Mesenchymal stem cell (in vitro differentiated cells and primary cell): ENCODE results near the gene ALOX15.

ENCODE experiments used
- DNase-seq: peaks from one replicate; pipeline ENCODE4 v3.0.0-alpha.2; 2013
- H2AFZ ChIP-seq: one replicate; pipeline ENCODE4 v1.6.1; 2013; ENCODE audit warnings: low read depth, mild to moderate bottlenecking, control low read depth, inconsistent platforms, low read length, moderate library complexity
- H2AK5ac ChIP-seq: 2 replicates; pipeline ENCODE4 v1.6.1; 2013; ENCODE audit warnings: low read length, moderate library complexity, mild to moderate bottlenecking, inconsistent platforms; ENCODE audit not compliant: severe bottlenecking
- H2BK120ac ChIP-seq: one replicate; pipeline ENCODE4 v1.6.1; 2013; ENCODE audit warnings: low read depth, mild to moderate bottlenecking, inconsistent platforms, low read length, moderate library complexity
- H2BK12ac ChIP-seq, 2 experiments: one replicate each; pipeline ENCODE4 v1.6.1; 2013; ENCODE audit warnings: inconsistent platforms in 2 of 2, low read length in 2 of 2, mild to moderate bottlenecking in 2 of 2, moderate library complexity in 2 of 2, control low read depth in 1 of 2
- H2BK15ac ChIP-seq: one replicate; pipeline ENCODE4 v1.6.1; 2013; ENCODE audit warnings: mild to moderate bottlenecking, low read depth, inconsistent platforms; ENCODE audit not compliant: poor library complexity, severe bottlenecking
- H2BK5ac ChIP-seq: 2 replicates; pipeline ENCODE4 v1.6.1; 2013; ENCODE audit warnings: low read depth, mild to moderate bottlenecking, low read length, control low read depth, inconsistent platforms; ENCODE audit not compliant: poor library complexity, severe bottlenecking
- H3K14ac ChIP-seq, 2 experiments: one replicate each; pipeline ENCODE4 v1.6.1; 2013; ENCODE audit warnings: inconsistent platforms in 2 of 2, low read length in 2 of 2, control low read depth in 1 of 2, mild to moderate bottlenecking in 1 of 2, moderate library complexity in 1 of 2
- H3K18ac ChIP-seq, 2 experiments: one replicate each; pipeline ENCODE4 v1.6.1; 2013; ENCODE audit warnings: inconsistent platforms in 2 of 2, low read length in 2 of 2, control low read depth in 1 of 2, low read depth in 1 of 2, mild to moderate bottlenecking in 1 of 2
- H3K23ac ChIP-seq, 2 experiments: one replicate each; pipeline ENCODE4 v1.6.1; 2013; ENCODE audit warnings: inconsistent platforms in 2 of 2, low read length in 2 of 2, mild to moderate bottlenecking in 2 of 2, moderate library complexity in 2 of 2, control low read depth in 1 of 2
- H3K27ac ChIP-seq: 2 replicates; pipeline ENCODE4 v1.5.1; 2013; ENCODE audit warnings: mild to moderate bottlenecking, moderate library complexity, low read length, control low read depth, inconsistent platforms; ENCODE audit not compliant: poor library complexity, severe bottlenecking
- H3K27me3 ChIP-seq, 2 experiments: 2 replicates each; pipeline versions ENCODE4 v1.6.1 to v1.7.0; 2013; ENCODE audit warnings: low read length in 2 of 2, mild to moderate bottlenecking in 2 of 2, moderate library complexity in 2 of 2, control low read depth in 1 of 2, inconsistent platforms in 1 of 2; ENCODE audit not compliant: control insufficient read depth in 1 of 2, insufficient read depth in 1 of 2
- H3K36me3 ChIP-seq, 2 experiments: 2 replicates each; pipeline versions ENCODE4 v1.6.1 to v1.7.0; 2013; ENCODE audit warnings: low read length in 2 of 2, control low read depth in 1 of 2, inconsistent platforms in 1 of 2, low read depth in 1 of 2, mild to moderate bottlenecking in 1 of 2; ENCODE audit not compliant: insufficient read depth in 2 of 2, control insufficient read depth in 1 of 2
- H3K4ac ChIP-seq, 2 experiments: one replicate each; pipeline ENCODE4 v1.6.1; 2013; ENCODE audit warnings: inconsistent platforms in 2 of 2, low read length in 2 of 2, mild to moderate bottlenecking in 2 of 2, moderate library complexity in 2 of 2, control low read depth in 1 of 2, low read depth in 1 of 2
- H3K4me1 ChIP-seq: 2 replicates; pipeline ENCODE4 v1.6.1; 2013; ENCODE audit warnings: low read depth, low read length, control low read depth; ENCODE audit not compliant: control insufficient read depth, insufficient read depth
- H3K4me2 ChIP-seq: 2 replicates; pipeline ENCODE4 v1.6.1; 2013; ENCODE audit warnings: low read length, mild to moderate bottlenecking, inconsistent platforms; ENCODE audit not compliant: poor library complexity, severe bottlenecking
- H3K4me3 ChIP-seq, 2 experiments: 2 replicates each; pipeline versions ENCODE4 v1.5.1 to v1.7.0; 2013; ENCODE audit warnings: low read length in 2 of 2, mild to moderate bottlenecking in 2 of 2, control low read depth in 1 of 2, low read depth in 1 of 2; ENCODE audit not compliant: insufficient read depth in 1 of 2
- H3K79me1 ChIP-seq: replicated peaks from 2 replicates; pipeline ENCODE4 v1.6.1; 2013; ENCODE audit warnings: mild to moderate bottlenecking, control low read depth, low read length, inconsistent platforms; ENCODE audit not compliant: poor library complexity, severe bottlenecking
- H3K9ac ChIP-seq: 2 replicates; pipeline ENCODE4 v1.7.0; 2013; ENCODE audit warnings: mild to moderate bottlenecking, low read length, moderate library complexity
- H3K9me3 ChIP-seq: 2 replicates; pipeline ENCODE4 v1.7.0; 2013; ENCODE audit warnings: mild to moderate bottlenecking, low read length; ENCODE audit not compliant: control insufficient read depth
- H4K8ac ChIP-seq: one replicate; pipeline ENCODE4 v1.6.1; 2013; ENCODE audit warnings: inconsistent platforms, mild to moderate bottlenecking, low read length, moderate library complexity
- H4K91ac ChIP-seq: one replicate; pipeline ENCODE4 v1.6.1; 2013; ENCODE audit warnings: mild to moderate bottlenecking, low read length, inconsistent platforms
- WGBS: methylation state at CpG from one replicate; pipeline ENCODE4 v1.1.7; 2013; ENCODE audit warnings: mixed read lengths; 5-methylcytosine and 5-hydroxymethylcytosine counted together

The ALOX15 gene

DNA sequence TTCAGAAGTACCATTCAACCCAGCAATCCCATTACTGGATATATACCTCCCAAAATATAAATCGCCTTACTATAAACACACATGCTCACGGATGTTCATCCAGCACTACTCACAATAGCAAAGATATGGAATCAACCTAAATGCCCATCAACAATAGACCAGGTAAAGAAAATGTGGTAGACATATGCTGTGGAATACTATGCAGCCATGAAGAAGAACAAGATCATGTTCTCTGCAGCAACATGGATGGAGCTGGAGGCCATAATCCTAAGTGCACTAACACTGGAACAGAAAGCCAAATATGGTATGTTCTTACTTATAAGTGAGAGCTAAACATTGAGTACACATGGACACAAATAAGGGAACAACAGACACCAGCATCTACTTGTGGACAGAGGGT lies 7.8 kb downstream of the ALOX15 start:
- H2BK12ac ChIP-seq: no peak overlapping the region
- no peak overlapping the region for H2AFZ ChIP-seq
- H3K4me2 ChIP-seq: no peak overlapping the region
- H2BK5ac ChIP-seq: no peak overlapping the region
- H3K4me1 ChIP-seq: peaks cover 24% of the 10 kb centered on the region
- H4K8ac ChIP-seq: no peak overlapping the region
- no peak overlapping the region for H2BK120ac ChIP-seq
- no peak overlapping the region for H3K27ac ChIP-seq
- no peak for DNase-seq
- no peak overlapping the region for H3K9ac ChIP-seq
- no peak overlapping the region for H3K23ac ChIP-seq
- H3K9me3 ChIP-seq: no peaks in the 10 kb centered on the region
- H3K14ac ChIP-seq: no peak overlapping the region
- no peak overlapping the region for H2BK15ac ChIP-seq
- H3K79me1 ChIP-seq: no peaks in the 10 kb centered on the region
- peaks cover 23 to 52% of the 10 kb centered on the region in 2 experiments for H3K27me3 ChIP-seq
- no peak overlapping the region for H3K4ac ChIP-seq
- H2AK5ac ChIP-seq: no peak overlapping the region
- no peak overlapping the region for H4K91ac ChIP-seq
- H3K36me3 ChIP-seq: no peaks in the 10 kb centered on the region
- H3K4me3 ChIP-seq: no peak overlapping the region
- 100% methylated on average over 1 of the region's 2 CpGs for WGBS
- H3K18ac ChIP-seq: no peak overlapping the region

DNA sequence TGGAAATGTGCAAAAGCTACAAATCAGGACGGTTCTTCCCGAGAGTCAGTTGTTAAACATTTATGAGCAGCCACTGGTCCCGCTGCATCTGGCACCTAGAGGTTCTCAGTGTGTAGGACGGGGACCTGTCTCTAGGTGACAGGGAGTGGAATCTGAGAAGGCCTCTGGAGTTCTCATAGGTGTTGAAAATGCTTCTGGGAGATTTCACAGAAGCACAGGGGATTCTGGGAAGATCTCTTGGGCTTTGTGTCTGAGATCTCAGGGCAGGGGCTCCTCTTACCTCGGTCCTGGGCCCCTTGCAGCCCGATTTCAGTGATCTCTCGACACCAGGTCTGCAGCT lies 8.9 kb downstream of the ALOX15 start:
- no peak overlapping the region for H4K91ac ChIP-seq
- H3K9me3 ChIP-seq: no peaks in the 10 kb centered on the region
- H3K79me1 ChIP-seq: no peaks in the 10 kb centered on the region
- H3K18ac ChIP-seq: no peak overlapping the region
- H4K8ac ChIP-seq: no peak overlapping the region
- no peak overlapping the region for H3K14ac ChIP-seq
- peak overlapping the region; percentile 9 for H3K27ac ChIP-seq
- H2BK15ac ChIP-seq: no peak overlapping the region
- H2AFZ ChIP-seq: no peak overlapping the region
- no peak overlapping the region for H2BK5ac ChIP-seq
- no peak overlapping the region for H3K9ac ChIP-seq
- H2AK5ac ChIP-seq: no peak overlapping the region
- peaks cover 20 to 46% of the 10 kb centered on the region in 2 experiments for H3K27me3 ChIP-seq
- H3K4me3 ChIP-seq: no peak overlapping the region
- no peak for DNase-seq
- no peak overlapping the region for H2BK120ac ChIP-seq
- H2BK12ac ChIP-seq: no peak overlapping the region
- H3K4me2 ChIP-seq: peak overlapping the region; percentile 40
- H3K23ac ChIP-seq: no peak overlapping the region
- WGBS: 59% methylated on average over 7 of the region's 7 CpGs
- peaks cover 24% of the 10 kb centered on the region for H3K4me1 ChIP-seq
- no peak overlapping the region for H3K4ac ChIP-seq
- no peaks in the 10 kb centered on the region for H3K36me3 ChIP-seq

DNA sequence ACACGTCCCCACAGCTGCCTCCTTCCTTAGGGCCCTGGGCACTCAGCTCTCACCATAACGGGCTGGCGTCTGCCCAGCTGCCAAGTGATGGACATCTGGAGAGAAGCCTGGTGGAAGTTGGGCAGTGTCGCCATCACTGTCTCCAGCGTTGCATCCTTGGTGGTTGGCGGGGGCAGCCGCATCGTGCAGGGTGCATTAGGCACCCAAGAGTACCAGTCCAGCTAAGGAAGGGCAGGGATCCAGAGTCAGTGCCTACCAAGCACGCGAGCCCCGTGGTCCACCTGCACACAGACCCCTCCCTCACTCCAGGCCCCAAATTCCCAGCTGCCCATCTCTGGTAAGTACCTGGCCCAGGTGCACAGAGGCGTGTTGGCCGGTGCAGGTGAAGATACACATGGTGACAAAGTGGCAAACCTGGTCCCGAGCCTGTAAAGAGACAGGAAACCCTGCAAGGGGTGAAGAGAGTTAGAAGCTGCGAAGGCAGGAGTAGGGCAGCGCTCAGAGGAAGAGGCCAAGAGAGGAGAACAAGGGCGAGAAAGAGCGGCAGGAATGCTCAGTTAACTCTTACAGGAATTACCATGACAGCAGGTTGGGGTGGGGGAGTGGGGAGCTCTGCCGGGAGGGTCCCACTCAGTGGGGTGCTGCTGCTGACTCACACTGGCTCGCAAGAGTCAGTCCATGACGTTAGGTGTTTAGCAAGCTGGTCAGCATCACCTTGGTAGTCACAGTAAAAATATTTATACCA lies 9.5 kb downstream of the ALOX15 start:
- Histone ChIP-seq H3K4me2 (no peak overlapping the region), H3K4me3 (no peak overlapping the region), H2BK120ac (no peak overlapping the region), H2BK15ac (no peak overlapping the region), H3K4ac (no peak overlapping the region), H4K91ac (no peak overlapping the region), H3K18ac (no peak overlapping the region), H3K27me3 (peaks cover 15 to 45% of the 10 kb centered on the region in 2 experiments), H4K8ac (no peak overlapping the region), H3K14ac (no peak overlapping the region), H3K4me1 (peaks cover 24% of the 10 kb centered on the region), H2BK5ac (no peak overlapping the region), H3K23ac (no peak overlapping the region), H3K9ac (no peak overlapping the region), H3K79me1 (no peaks in the 10 kb centered on the region), H2AK5ac (no peak overlapping the region), H2BK12ac (no peak overlapping the region), H3K9me3 (no peaks in the 10 kb centered on the region), H3K36me3 (no peaks in the 10 kb centered on the region), H3K27ac (no peak overlapping the region), H2AFZ (no peak overlapping the region)
- DNase-seq: peak; percentile 5
- WGBS: 69% methylated on average over 18 of the region's 21 CpGs

DNA sequence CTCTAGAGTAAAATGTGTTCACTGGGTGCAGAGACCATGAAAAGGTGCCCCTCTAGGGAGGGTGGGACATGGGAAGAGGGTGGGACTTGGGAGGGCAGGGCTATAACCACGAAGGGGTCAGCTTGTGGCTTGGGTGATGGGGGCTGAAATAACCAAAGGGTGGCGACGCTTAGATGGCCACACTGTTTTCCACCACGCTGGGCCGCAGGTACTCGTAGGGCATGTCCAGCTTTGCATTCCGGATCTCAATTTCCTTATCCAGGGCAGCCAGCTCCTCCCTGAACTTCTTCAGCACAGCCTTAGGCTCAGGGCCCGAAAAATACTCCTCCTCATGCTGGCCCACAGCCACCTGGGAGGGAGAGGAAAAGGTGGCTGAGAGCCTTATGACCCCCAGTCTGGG lies 10.0 kb downstream of the ALOX15 start:
- no peak overlapping the region for H3K23ac ChIP-seq
- no peak overlapping the region for H3K18ac ChIP-seq
- DNase-seq: no peak
- H2BK120ac ChIP-seq: no peak overlapping the region
- no peak overlapping the region for H3K14ac ChIP-seq
- no peaks in the 10 kb centered on the region for H3K79me1 ChIP-seq
- no peak overlapping the region for H2AFZ ChIP-seq
- no peak overlapping the region for H3K9ac ChIP-seq
- H3K4me1 ChIP-seq: peaks cover 24% of the 10 kb centered on the region
- H4K8ac ChIP-seq: no peak overlapping the region
- H2BK15ac ChIP-seq: no peak overlapping the region
- H3K27ac ChIP-seq: no peak overlapping the region
- peaks cover 9 to 39% of the 10 kb centered on the region in 2 experiments for H3K27me3 ChIP-seq
- H3K36me3 ChIP-seq: no peaks in the 10 kb centered on the region
- H3K9me3 ChIP-seq: no peaks in the 10 kb centered on the region
- H3K4me3 ChIP-seq: no peak overlapping the region
- H3K4me2 ChIP-seq: no peak overlapping the region
- H4K91ac ChIP-seq: no peak overlapping the region
- H2AK5ac ChIP-seq: no peak overlapping the region
- 76% methylated on average over 4 of the region's 8 CpGs for WGBS
- no peak overlapping the region for H3K4ac ChIP-seq
- H2BK5ac ChIP-seq: no peak overlapping the region
- H2BK12ac ChIP-seq: no peak overlapping the region
